Ovary (tissue), 9 donors: ENCODE results near the gene DYNC1LI2. TPM values are rescaled to one million over a fixed set of nuclear protein-coding genes. Genes with fewer than 3 reads are reported as not detected.

Experiments
- DNase-seq, 5 donors: peaks; one replicate each; pipeline ENCODE4 v3.0.0-alpha.2; 2019 to 2020
- H3K27ac ChIP-seq, 2 donors: fragments of 200-600 bp; one replicate each; pipeline versions ENCODE4 v1.5.1 to v1.8.0; 2019 to 2022
- H3K27me3 ChIP-seq: fragments of 200-600 bp; one replicate; pipeline ENCODE4 v1.8.0; 2022
- H3K36me3 ChIP-seq: fragments of 200-600 bp; sonication (generic); one replicate; pipeline ENCODE4 v1.5.1; 2019
- H3K4me1 ChIP-seq: one replicate; pipeline ENCODE4 v1.8.1; 2013; ENCODE audit warnings: mild to moderate bottlenecking, moderate library complexity; ENCODE audit not compliant: insufficient read depth
- H3K4me3 ChIP-seq: fragments of 200-600 bp; sonication (generic); one replicate; pipeline ENCODE4 v1.5.1; 2017
- H3K9me3 ChIP-seq, 2 donors: fragments of 200-600 bp in 1 of 2; sonication (generic) in 1 of 2; one replicate each; pipeline versions ENCODE4 v1.5.1 to v1.8.1; 2013 to 2019; ENCODE audit warnings: mild to moderate bottlenecking in 1 of 2, moderate library complexity in 1 of 2
- CTCF ChIP-seq, 3 donors: fragments of 450-650 bp in 2 of 3; fragments of 200-600 bp in 1 of 3; IDR thresholded peaks; one replicate each; pipeline versions ENCODE4 v1.5.1 to v1.8.0; 2016 to 2022; ENCODE audit warnings: antibody characterized with exemption in 3 of 3, mild to moderate bottlenecking in 1 of 3
- EP300 ChIP-seq: sonication (generic); formaldehyde crosslinking; IDR thresholded peaks from one replicate; pipeline ENCODE4 v1.6.1; 2017; ENCODE audit warnings: antibody characterized with exemption
- POLR2A ChIP-seq: fragments of 450-650 bp; IDR thresholded peaks from one replicate; pipeline ENCODE4 v1.6.1; 2017; ENCODE audit warnings: antibody characterized with exemption, mild to moderate bottlenecking, moderate library complexity
- WGBS, 3 donors: extraction: QIAGEN DNeasy Blood & Tissue Kit in 1 of 3; methylation state at CpG; one replicate each; pipeline versions ENCODE4 v1.1.5 to v1.1.7; 2013 to 2017; 5-methylcytosine and 5-hydroxymethylcytosine counted together
- intact Hi-C, 4 donors: fragments of 100-400 bp; cut with DNase I; formaldehyde crosslinking; loops; one replicate each; pipeline versions ENCODE4 v1.11.0 to v1.15.1; 2022 to 2023
- polyA plus RNA-seq, 2 donors: library from polyadenylated mRNA; stranded (reverse); fragments of 200-250 nt in 1 of 2; fragments of 350-450 nt in 1 of 2; fragmentation: Illumina TruSeq in 1 of 2; extraction: RNeasy Lipid Tissue Mini Kit (QIAGEN cat#74804) in 1 of 2; gene quantifications; one replicate each; pipeline ENCODE4 v1.2.3, GENCODE V29; 2013 to 2014
- total RNA-seq, 7 donors: library from RNA; depleted of rRNA in 2 of 7; stranded (reverse); fragments of >200 nt in 2 of 7; fragmentation: NEBNext Ultra II Directional in 3 of 7; extraction: Animal tissue kit (Norgen Biotek cat#: 25700) in 3 of 7; gene quantifications; one replicate each; pipeline versions ENCODE4 v1.1.0 to v1.2.4, GENCODE V29; 2016 to 2023
- donor health status: DM: no; HTN: no; CAD: no; lungs with moderate emphysema.
- donor health status: DM: no; HTN: no; CAD: no.
- donor health status: Bipolar disorder and iron deficiency.
- donor health status: DM: yes; HTN: yes; CAD: no.
- donor health status: DM: no; HTN: no; CAD: no.
- donor health status: DM: yes; HTN: yes; CAD: no.

Gene DYNC1LI2
- total and polyA plus RNA-seq, 9 donors, result 44.3 to 116 (median 94.6) TPM

- Histone ChIP-seq H3K27ac (no peak overlapping the region), H3K9me3 (no peaks in the 10 kb centered on the region), H3K4me1 (no peaks in the 10 kb centered on the region), H3K27me3 (no peaks in the 10 kb centered on the region), H3K36me3 (no peaks in the 10 kb centered on the region), H3K4me3 (no peak overlapping the region)
- DNase-seq, result no peak
- TF ChIP-seq POLR2A (no peak), EP300 (no peak), CTCF (IDR thresholded peaks at IDR 0.05) (no peak)
- WGBS, 3 donors, result 57 to 76% (median 64%) methylated on average over 3 of the region's 3 CpGs
- intact Hi-C loops, result no loop called here
Measured at GRCh38 chr16:66790130-66790733, 38.8 kb upstream of the DYNC1LI2 start.

- Histone ChIP-seq H3K9me3 (no peaks in the 10 kb centered on the region), H3K36me3 (no peaks in the 10 kb centered on the region), H3K27ac (no peak overlapping the region), H3K4me1 (no peaks in the 10 kb centered on the region), H3K4me3 (no peak overlapping the region), H3K27me3 (no peaks in the 10 kb centered on the region)
- intact Hi-C loops, result no loop called here
- WGBS, 3 donors, result 93 to 97% (median 94%) methylated on average over 2 of the region's 2 CpGs
- TF ChIP-seq CTCF (IDR thresholded peaks at IDR 0.05), result no peak
- no peak for DNase-seq
Measured at GRCh38 chr16:66787427-66787826, 36.0 kb upstream of the DYNC1LI2 start.

- intact Hi-C loops, result no loop called here
- no peak overlapping the region for H3K4me3 ChIP-seq
- no peaks in the 10 kb centered on the region for H3K27me3 ChIP-seq
- H3K27ac ChIP-seq, result no peak overlapping the region
- no peaks in the 10 kb centered on the region for H3K4me1 ChIP-seq
- WGBS, 3 donors, result 90 to 94% (median 94%) methylated on average over 3 of the region's 3 CpGs
- no peaks in the 10 kb centered on the region for H3K36me3 ChIP-seq
- TF ChIP-seq EP300, result no peak
- TF ChIP-seq CTCF (IDR thresholded peaks at IDR 0.05), result no peak
- TF ChIP-seq POLR2A, result no peak
- no peak for DNase-seq
- H3K9me3 ChIP-seq, result no peaks in the 10 kb centered on the region
Measured at GRCh38 chr16:66786551-66786950, 35.1 kb upstream of the DYNC1LI2 start.

GRCh38 chr16:66776457-66776856 is 25.0 kb upstream of the DYNC1LI2 start:
- H3K27ac ChIP-seq, result no peak overlapping the region
- no peaks in the 10 kb centered on the region for H3K36me3 ChIP-seq
- H3K4me3 ChIP-seq, result no peak overlapping the region
- TF ChIP-seq POLR2A (no peak), CTCF (IDR thresholded peaks at IDR 0.05) (no peak), EP300 (no peak)
- DNase-seq, result no peak
- no peaks in the 10 kb centered on the region for H3K4me1 ChIP-seq
- intact Hi-C loops, result no loop called here
- no peaks in the 10 kb centered on the region for H3K9me3 ChIP-seq
- H3K27me3 ChIP-seq, result no peaks in the 10 kb centered on the region
